CD8-positive, alpha-beta memory T cell (primary cell): ENCODE measurements around the gene SYNE2. TPM values are rescaled to one million over a fixed set of nuclear protein-coding genes. Genes with fewer than 3 reads are reported as not detected.
"Not testable (repeated sequence)": the region's sequence is repeated elsewhere in the genome, so short reads cannot be mapped to it uniquely, and the experiment has no call there.

Experiments used
- CTCF ChIA-PET: fragments of 350-600 bp; sonication (Branson Sonifier 250); formaldehyde crosslinking; loops from one replicate; lab custom pipeline; 2021; ENCODE audit warnings: antibody characterized with exemption; lab: Charles Lee
- POLR2A ChIA-PET: fragments of 350-600 bp; sonication (Branson Sonifier 250); formaldehyde crosslinking; loops from one replicate; lab custom pipeline; 2021; ENCODE audit warnings: antibody characterized with exemption; lab: Charles Lee
- DNase-seq, 5 donors: peaks; one replicate each; pipeline versions ENCODE4 v3.0.0 to v3.0.0-alpha.2; 2020 to 2022; ENCODE audit warnings: mixed read lengths in 1 of 5
- H3K27ac ChIP-seq: one replicate; pipeline ENCODE4 v1.7.0; 2013; ENCODE audit warnings: low read depth, mild to moderate bottlenecking, low read length, moderate library complexity
- H3K27me3 ChIP-seq: 2 replicates; pipeline ENCODE4 v1.7.0; 2013; ENCODE audit warnings: low read length, mild to moderate bottlenecking; ENCODE audit not compliant: insufficient read depth, poor library complexity, severe bottlenecking
- H3K36me3 ChIP-seq: 2 replicates; pipeline ENCODE4 v1.7.0; 2013; ENCODE audit warnings: mild to moderate bottlenecking, low read length, moderate library complexity; ENCODE audit not compliant: insufficient read depth
- H3K4me1 ChIP-seq: 2 replicates; pipeline ENCODE4 v1.7.0; 2013; ENCODE audit warnings: mild to moderate bottlenecking, low read length, moderate library complexity; ENCODE audit not compliant: insufficient read depth
- H3K4me3 ChIP-seq: 2 replicates; pipeline ENCODE4 v1.7.0; 2013; ENCODE audit warnings: mild to moderate bottlenecking, low read length
- H3K9me3 ChIP-seq: 2 replicates; pipeline ENCODE4 v1.7.0; 2013; ENCODE audit warnings: mild to moderate bottlenecking, low read length
- H3K27ac Mint-ChIP-seq, 8 donors: one replicate each; pipeline ENCODE4 v1.8.0; 2020 to 2021; ENCODE audit warnings: mixed read lengths in 8 of 8, mild to moderate bottlenecking in 6 of 8, inconsistent platforms in 3 of 8, moderate library complexity in 3 of 8
- H3K27me3 Mint-ChIP-seq, 2 donors: one replicate each; pipeline ENCODE4 v1.8.0; 2020 to 2021; ENCODE audit warnings: mixed read lengths in 2 of 2, mild to moderate bottlenecking in 1 of 2, moderate library complexity in 1 of 2
- H3K36me3 Mint-ChIP-seq, 3 donors: one replicate each; pipeline ENCODE4 v1.8.0; 2020 to 2021; ENCODE audit warnings: mixed read lengths in 3 of 3, inconsistent platforms in 1 of 3, mild to moderate bottlenecking in 1 of 3
- H3K4me1 Mint-ChIP-seq, 3 donors: one replicate each; pipeline ENCODE4 v1.8.0; 2020 to 2021; ENCODE audit warnings: mixed read lengths in 3 of 3, inconsistent platforms in 1 of 3, mild to moderate bottlenecking in 1 of 3
- H3K4me3 Mint-ChIP-seq, 7 donors: one replicate each; pipeline ENCODE4 v1.8.0; 2020 to 2021; ENCODE audit warnings: mixed read lengths in 7 of 7, mild to moderate bottlenecking in 6 of 7, moderate library complexity in 4 of 7, inconsistent platforms in 2 of 7
- H3K9me3 Mint-ChIP-seq, 5 donors: one replicate each; pipeline ENCODE4 v1.8.0; 2020 to 2022; ENCODE audit warnings: mixed read lengths in 5 of 5, mild to moderate bottlenecking in 3 of 5, moderate library complexity in 2 of 5, inconsistent platforms in 1 of 5
- polyA plus RNA-seq: library from polyadenylated mRNA; unstranded; fragments of 300-500 nt; fragmentation: Illumina TruSeq; gene quantifications from one replicate; pipeline ENCODE4 v1.2.3, GENCODE V29; 2021
- total RNA-seq, 2 experiments: library from RNA; stranded (reverse); gene quantifications; one replicate each; pipeline ENCODE4 v1.2.3, GENCODE V29; 2021

The SYNE2 gene
- total and polyA plus RNA-seq, 3 experiments from 2014 or later: 45.2 to 104 (median 45.6) TPM

GRCh38 chr14:64005822-64006221, 153.0 kb downstream of the SYNE2 start:
- DNase-seq: no peak
- Mint-ChIP-seq H3K9me3 (no peaks in the 10 kb centered on the region), H3K27me3 (peaks cover 0 to 2% of the 10 kb centered on the region in 2 donors), H3K27ac (peak overlapping the region in 6 of 8 donors; percentile 0 to 42 (median 26)), H3K4me3 (no peak overlapping the region), H3K36me3 (peaks cover 21 to 88% (median 32%) of the 10 kb centered on the region in 3 donors), H3K4me1 (peaks cover 0 to 4% (median 1%) of the 10 kb centered on the region in 3 donors)
- no peaks in the 10 kb centered on the region for H3K27me3 ChIP-seq
- ChIA-PET CTCF (no interaction called here), POLR2A (interaction anchor here (0.6 kb wide), 1 partner anchor 12 kb away, joined by 3 read pairs; no protein-coding TSS in a partner anchor)
- no peaks in the 10 kb centered on the region for H3K9me3 ChIP-seq
- H3K4me1 ChIP-seq: no peaks in the 10 kb centered on the region
- H3K27ac ChIP-seq: no peak overlapping the region
- peaks cover 29% of the 10 kb centered on the region for H3K36me3 ChIP-seq
- H3K4me3 ChIP-seq: no peak overlapping the region

DNA sequence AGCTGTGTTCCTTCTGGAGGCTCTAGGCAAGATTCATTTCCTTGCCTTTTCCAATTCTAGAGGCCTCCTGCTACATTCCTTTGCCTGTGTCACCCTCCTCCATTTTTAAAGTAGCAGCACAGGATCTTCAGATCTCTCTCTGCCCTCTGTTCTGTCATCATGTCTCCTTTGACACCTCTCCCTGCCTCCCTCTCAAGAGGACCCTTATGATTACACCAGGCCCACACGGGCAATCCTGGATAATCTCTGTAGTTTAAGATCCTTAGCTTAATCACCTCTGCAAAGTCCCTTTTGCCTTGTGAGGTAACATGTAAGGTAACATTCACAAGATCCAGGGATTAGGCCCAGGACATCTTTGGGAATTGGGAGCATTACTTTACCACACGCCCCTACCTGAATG, 155.2 kb downstream of the SYNE2 start:
- H3K4me3 Mint-ChIP-seq: no peak overlapping the region
- no peak for DNase-seq
- no peak overlapping the region for H3K27ac ChIP-seq
- H3K9me3 ChIP-seq: no peaks in the 10 kb centered on the region
- ChIA-PET POLR2A (no interaction called here), CTCF (no interaction called here)
- H3K36me3 Mint-ChIP-seq: peaks cover 25 to 86% (median 34%) of the 10 kb centered on the region in 3 donors
- peaks cover 0 to 1% (median 0%) of the 10 kb centered on the region in 3 donors for H3K4me1 Mint-ChIP-seq
- peaks cover 18% of the 10 kb centered on the region for H3K36me3 ChIP-seq
- no peaks in the 10 kb centered on the region for H3K27me3 ChIP-seq
- H3K27me3 Mint-ChIP-seq: peaks cover 0 to 2% of the 10 kb centered on the region in 2 donors
- H3K9me3 Mint-ChIP-seq: no peaks in the 10 kb centered on the region
- peak overlapping the region in 2 of 8 donors; percentile 24 to 85 for H3K27ac Mint-ChIP-seq
- H3K4me1 ChIP-seq: no peaks in the 10 kb centered on the region
- no peak overlapping the region for H3K4me3 ChIP-seq

GRCh38 chr14:64012003-64012402, 159.2 kb downstream of the SYNE2 start:
- DNase-seq: no peak
- no peaks in the 10 kb centered on the region for H3K4me1 ChIP-seq
- POLR2A ChIA-PET: no interaction called here
- Mint-ChIP-seq H3K9me3 (peaks cover 0 to 6% (median 0%) of the 10 kb centered on the region in 5 donors), H3K27ac (peak overlapping the region in 1 of 8 donors; percentile 38), H3K36me3 (peaks cover 34 to 82% (median 35%) of the 10 kb centered on the region in 3 donors), H3K4me1 (no peaks in the 10 kb centered on the region), H3K4me3 (no peak overlapping the region), H3K27me3 (peaks cover 0 to 2% of the 10 kb centered on the region in 2 donors)
- CTCF ChIA-PET: no interaction called here
- H3K36me3 ChIP-seq: peaks cover 12% of the 10 kb centered on the region
- H3K27me3 ChIP-seq: no peaks in the 10 kb centered on the region
- no peak overlapping the region for H3K27ac ChIP-seq
- H3K4me3 ChIP-seq: no peak overlapping the region
- peaks cover 6% of the 10 kb centered on the region for H3K9me3 ChIP-seq

- Histone ChIP-seq H3K4me1 (no peaks in the 10 kb centered on the region), H3K4me3 (no peak overlapping the region), H3K27me3 (no peaks in the 10 kb centered on the region), H3K27ac (no peak overlapping the region), H3K9me3 (peaks cover 6% of the 10 kb centered on the region), H3K36me3 (peaks cover 5% of the 10 kb centered on the region)
- Mint-ChIP-seq H3K4me1 (no peaks in the 10 kb centered on the region), H3K36me3 (peaks cover 34 to 81% (median 36%) of the 10 kb centered on the region in 3 donors), H3K27ac (peak overlapping the region in 1 of 8 donors; percentile 12), H3K27me3 (peaks cover 0 to 2% of the 10 kb centered on the region in 2 donors), H3K4me3 (no peak overlapping the region), H3K9me3 (peaks cover 0 to 6% (median 0%) of the 10 kb centered on the region in 5 donors)
- CTCF ChIA-PET: interaction anchor here (0.6 kb wide), 1 partner anchor 124 kb away, joined by 3 read pairs; no protein-coding TSS in a partner anchor
- DNase-seq: no peak
- POLR2A ChIA-PET: no interaction called here
These were observed 159.9 kb downstream of the SYNE2 start for GRCh38 chr14:64012720-64013119.

GRCh38 chr14:64025479-64025878, 172.7 kb downstream of the SYNE2 start:
- peaks cover 0 to 95% (median 33%) of the 10 kb centered on the region in 3 donors for H3K36me3 Mint-ChIP-seq

GRCh38 chr14:64026600-64026999, 173.8 kb downstream of the SYNE2 start:
- no peaks in the 10 kb centered on the region for H3K27me3 ChIP-seq
- Mint-ChIP-seq H3K27me3 (no peaks in the 10 kb centered on the region), H3K27ac (peak overlapping the region in 1 of 8 donors; percentile 38), H3K4me1 (no peaks in the 10 kb centered on the region), H3K4me3 (no peak overlapping the region), H3K9me3 (no peaks in the 10 kb centered on the region), H3K36me3 (peaks cover 9 to 95% (median 39%) of the 10 kb centered on the region in 3 donors)
- no peaks in the 10 kb centered on the region for H3K4me1 ChIP-seq
- H3K36me3 ChIP-seq: peaks cover 44% of the 10 kb centered on the region
- no peak overlapping the region for H3K27ac ChIP-seq
- CTCF ChIA-PET: no interaction called here
- DNase-seq: no peak
- H3K9me3 ChIP-seq: no peaks in the 10 kb centered on the region
- H3K4me3 ChIP-seq: no peak overlapping the region
- POLR2A ChIA-PET: no interaction called here

More at GRCh38 chr14:64025479-64025878, 172.7 kb downstream of the SYNE2 start:
- Mint-ChIP-seq H3K4me1 (no peaks in the 10 kb centered on the region), H3K27ac (peak overlapping the region in 1 of 8 donors; percentile 53), H3K4me3 (no peak overlapping the region), H3K27me3 (no peaks in the 10 kb centered on the region), H3K9me3 (no peaks in the 10 kb centered on the region)
- Histone ChIP-seq H3K27ac (no peak overlapping the region), H3K36me3 (peaks cover 44% of the 10 kb centered on the region), H3K27me3 (no peaks in the 10 kb centered on the region), H3K9me3 (no peaks in the 10 kb centered on the region), H3K4me3 (no peak overlapping the region), H3K4me1 (no peaks in the 10 kb centered on the region)
- no peak for DNase-seq
- CTCF ChIA-PET: no interaction called here
- POLR2A ChIA-PET: no interaction called here

- peaks cover 7% of the 10 kb centered on the region for H3K36me3 ChIP-seq
These were observed 182.3 kb downstream of the SYNE2 start for GRCh38 chr14:64035143-64035542.

GRCh38 chr14:64037869-64038745, 185.3 kb downstream of the SYNE2 start:
- Mint-ChIP-seq H3K4me3 (peak overlapping the region in 2 of 7 donors; percentile 15 to 75), H3K27ac (peak overlapping the region in 2 of 8 donors; percentile 41 to 60), H3K4me1 (peaks cover 8 to 20% (median 12%) of the 10 kb centered on the region in 3 donors), H3K9me3 (peaks cover 3 to 11% (median 6%) of the 10 kb centered on the region in 5 donors), H3K36me3 (peaks cover 32 to 70% (median 37%) of the 10 kb centered on the region in 3 donors)
- H3K27ac ChIP-seq, H3K36me3 ChIP-seq, H3K4me3 ChIP-seq, H3K27me3 ChIP-seq, POLR2A ChIA-PET, DNase-seq, H3K4me1 ChIP-seq, H3K27me3 Mint-ChIP-seq, H3K9me3 ChIP-seq: not testable (repeated sequence)
- CTCF ChIA-PET: interaction anchor here (0.7 kb wide), 1 partner anchor 13 kb away, joined by 3 read pairs; no protein-coding TSS in a partner anchor

More at GRCh38 chr14:64035143-64035542, 182.3 kb downstream of the SYNE2 start:
- no peaks in the 10 kb centered on the region for H3K27me3 Mint-ChIP-seq
- Histone ChIP-seq H3K9me3 (no peaks in the 10 kb centered on the region), H3K27me3 (no peaks in the 10 kb centered on the region), H3K27ac (no peak overlapping the region), H3K4me3 (no peak overlapping the region), H3K4me1 (no peaks in the 10 kb centered on the region)
- no peaks in the 10 kb centered on the region for H3K9me3 Mint-ChIP-seq
- POLR2A ChIA-PET: no interaction called here
- DNase-seq: no peak
- CTCF ChIA-PET: no interaction called here
- H3K4me1 Mint-ChIP-seq: peaks cover 7 to 8% (median 8%) of the 10 kb centered on the region in 3 donors
- H3K36me3 Mint-ChIP-seq: peaks cover 27 to 81% (median 31%) of the 10 kb centered on the region in 3 donors
- H3K27ac Mint-ChIP-seq: no peak overlapping the region
- H3K4me3 Mint-ChIP-seq: no peak overlapping the region
